ENCODE data around the gene ADD3. TPM values are rescaled to one million over a fixed set of nuclear protein-coding genes. Genes with fewer than 3 reads are reported as not detected.

ADD3 gene
- total and polyA plus RNA-seq, 2 donors (not counting 3 experiments of a cell fraction or from before 2014, with no cell fraction given), result 14.9 to 55.2 TPM

DNA sequence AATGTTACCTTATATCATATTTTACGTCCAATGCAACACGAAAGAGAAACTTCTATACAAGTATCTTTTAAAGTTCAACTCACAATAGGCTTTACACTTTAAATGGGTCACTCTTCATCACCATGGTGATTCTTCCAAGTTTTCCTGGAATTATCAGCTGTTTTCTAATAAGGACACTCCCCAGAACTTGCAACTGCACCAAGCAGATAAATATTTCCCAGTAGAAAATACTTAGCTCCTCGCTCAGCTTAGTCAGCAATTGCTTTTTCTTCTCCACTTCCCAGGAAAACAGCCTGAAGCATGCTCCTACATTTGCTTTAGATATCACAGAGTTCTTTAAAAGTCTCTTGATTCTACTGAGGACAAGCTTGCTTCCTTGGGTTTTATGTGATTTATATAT is 25.7 kb upstream of the ADD3 start:
- H3K9ac ChIP-seq (replicated peaks; ENCODE audit: extremely low read depth, insufficient read depth, low read length), result no peak overlapping the region
- dilution Hi-C loops (cut with MboI; ENCODE audit: extremely low pct_ligation_motif_present, low sequenced_read_pairs) (no loop called here), intact Hi-C loops (cut with micrococcal nuclease) (no loop called here)
- no peaks in the 10 kb centered on the region for H3K36me3 ChIP-seq (ENCODE audit: control insufficient read depth in 2 of 2, extremely low read depth in 1 of 2, insufficient read depth in 2 of 2, low read length in 2 of 2)
- no peaks in the 10 kb centered on the region for H3K9me3 ChIP-seq (replicated peaks; ENCODE audit: control insufficient read depth, insufficient read depth, low read length)
- H3K27me3 ChIP-seq (ENCODE audit: control insufficient read depth in 2 of 2, insufficient read depth in 2 of 2, low read length in 2 of 2), result no peaks in the 10 kb centered on the region
- no peak overlapping the region for H3K4me2 ChIP-seq (ENCODE audit: insufficient read depth, low read length)
- FAIRE-seq (no peak), DNase-seq (ENCODE audit: low read depth, low spot score) (no peak)
- H3K4me3 ChIP-seq (replicated peaks in 1 of 3; ENCODE audit: insufficient read depth in 1 of 3, low read depth in 1 of 3, low read length in 3 of 3), result no peak overlapping the region
- CTCF ChIA-PET, result interaction anchor here (0.6 to 1.8 kb wide), 7 partner anchors 9 to 224 kb away, joined by 3 to 10 read pairs (median 4); no protein-coding TSS in a partner anchor
- H3K9me1 ChIP-seq (replicated peaks; ENCODE audit: control insufficient read depth, extremely low read depth, insufficient read depth, low read length), result no peaks in the 10 kb centered on the region
- H3K79me2 ChIP-seq (ENCODE audit: control insufficient read depth, insufficient read depth, low read length), result no peaks in the 10 kb centered on the region
- H2AFZ ChIP-seq (ENCODE audit: low read depth, low read length), result no peak overlapping the region
- no peaks in the 10 kb centered on the region for H3K4me1 ChIP-seq (ENCODE audit: control insufficient read depth, extremely low read depth, insufficient read depth, low read length)
- H4K20me1 ChIP-seq (replicated peaks; ENCODE audit: control insufficient read depth, extremely low read depth, insufficient read depth, low read length), result no peaks in the 10 kb centered on the region
- H3K27ac ChIP-seq (ENCODE audit: insufficient read depth, low read depth, low read length), result no peak overlapping the region
- TF ChIP-seq MYC (IDR thresholded peaks at IDR 0.05; ENCODE audit: low read depth, low read length) (no peak), POLR2AphosphoS5 (IDR thresholded peaks at IDR 0.05; ENCODE audit: insufficient read depth, low read depth, low read length) (no peak), POLR2A (IDR thresholded peaks at IDR 0.05; ENCODE audit: low read depth, low read length) (no peak), GATA2 (IDR thresholded peaks at IDR 0.05; ENCODE audit: insufficient read depth, insufficient read length, low read depth, low read length) (no peak), FOS (IDR thresholded peaks at IDR 0.05; ENCODE audit: borderline replicate concordance, insufficient read depth, low read length) (no peak), JUN (IDR thresholded peaks at IDR 0.05; ENCODE audit: borderline replicate concordance, insufficient read depth, insufficient read length, low read depth) (no peak), CTCF (IDR thresholded peaks at IDR 0.05; ENCODE audit: extremely low read depth in 1 of 2, insufficient read depth in 1 of 2, low read depth in 1 of 2, low read length in 2 of 2) (no peak), MAX (IDR thresholded peaks at IDR 0.05; ENCODE audit: insufficient read depth, insufficient read length) (no peak), EZH2 (IDR thresholded peaks at IDR 0.05; ENCODE audit: borderline replicate concordance, low read depth, low read length, severe bottlenecking) (no peak)
- POLR2A ChIA-PET, result no interaction called here
- BruUV-seq (replicated peaks), result no TSS peak
